ENCODE data around the gene TARBP1.

GRCh38 chr1:234406871-234407270 is 72.1 kb downstream of the TARBP1 start:
- no peak for TF ChIP-seq EP300 (IDR thresholded peaks at IDR 0.05; ENCODE audit: low read depth)
- no peak for TF ChIP-seq CTCF (IDR thresholded peaks at IDR 0.05)

Measured in transverse colon (tissue), 3 donors.